IMR-90 (cell line): ENCODE measurements around the gene ZMIZ1. TPM values are rescaled to one million over a fixed set of nuclear protein-coding genes. Genes with fewer than 3 reads are reported as not detected.

ENCODE experiments used
- ATAC-seq: fragments of 200-7000 bp; cut with Tn5 transposase; 2 replicates; pipeline ENCODE4 v1.9.1; 2020; ENCODE audit warnings: low read depth, mild to moderate bottlenecking, moderate library complexity
- BruUV-seq: library from RNA; stranded (reverse); fragments of 400-500 nt; replicated peaks from 2 replicates; lab custom pipeline; 2021; lab: Mats Ljungman, UMichigan
- CTCF ChIA-PET: fragments of 300-600 bp; formaldehyde crosslinking; extraction: SDS; loops from one replicate; lab custom pipeline; 2021; ENCODE audit warnings: antibody characterized with exemption; lab: Yijun Ruan, JAX
- POLR2A ChIA-PET: fragments of 300-600 bp; sonication (Branson Sonifier 250); formaldehyde crosslinking; loops from one replicate; lab custom pipeline; 2022; ENCODE audit warnings: antibody characterized with exemption; ENCODE audit not compliant: unreplicated experiment; lab: Charles Lee
- DNase-seq: peaks from one replicate; pipeline ENCODE4 v3.0.0; 2013
- H2AFZ ChIP-seq: replicated peaks from 2 replicates; pipeline ENCODE3; 2013; ENCODE audit warnings: low read length, mild to moderate bottlenecking; ENCODE audit not compliant: poor library complexity
- H2AK5ac ChIP-seq: 2 replicates; pipeline ENCODE4 v1.6.1; 2013; ENCODE audit warnings: low read depth, low read length, inconsistent platforms
- H2AK9ac ChIP-seq: replicated peaks from 2 replicates; pipeline ENCODE3; 2013; ENCODE audit warnings: mild to moderate bottlenecking, low read depth, low read length, moderate library complexity; ENCODE audit not compliant: poor library complexity
- H2BK120ac ChIP-seq: 2 replicates; pipeline ENCODE4 v1.6.1; 2013; ENCODE audit warnings: low read depth, low read length, inconsistent platforms
- H2BK15ac ChIP-seq: 3 replicates; pipeline ENCODE4 v1.6.1; 2013; ENCODE audit warnings: low read depth, low read length, inconsistent platforms
- H2BK20ac ChIP-seq: 2 replicates; pipeline ENCODE4 v1.6.1; 2013; ENCODE audit warnings: low read depth, mild to moderate bottlenecking, inconsistent platforms, low read length, moderate library complexity
- H2BK5ac ChIP-seq: 2 replicates; pipeline ENCODE4 v1.6.1; 2013; ENCODE audit warnings: mild to moderate bottlenecking, low read depth, low read length, inconsistent platforms; ENCODE audit not compliant: poor library complexity, severe bottlenecking
- H3K14ac ChIP-seq: replicated peaks from 2 replicates; pipeline ENCODE4 v1.6.1; 2013; ENCODE audit warnings: low read depth, low read length, inconsistent platforms
- H3K18ac ChIP-seq: 2 replicates; pipeline ENCODE4 v1.6.1; 2013; ENCODE audit warnings: low read depth, low read length, control low read depth
- H3K23ac ChIP-seq: 2 replicates; pipeline ENCODE4 v1.6.1; 2013; ENCODE audit warnings: low read depth, low read length, inconsistent platforms
- H3K27ac ChIP-seq: 2 replicates; pipeline ENCODE4 v1.5.1; 2013; ENCODE audit warnings: mild to moderate bottlenecking, control low read depth, low read length; ENCODE audit not compliant: insufficient read depth
- H3K27me3 ChIP-seq: 2 replicates; pipeline ENCODE4 v1.6.1; 2013; ENCODE audit warnings: low read length; ENCODE audit not compliant: control insufficient read depth, insufficient read depth
- H3K36me3 ChIP-seq: 2 replicates; pipeline ENCODE4 v1.6.1; 2013; ENCODE audit warnings: low read length, mixed read lengths; ENCODE audit not compliant: control insufficient read depth, insufficient read depth
- H3K4ac ChIP-seq: 2 replicates; pipeline ENCODE4 v1.6.1; 2013; ENCODE audit warnings: low read depth, low read length, inconsistent platforms
- H3K4me1 ChIP-seq: 2 replicates; pipeline ENCODE4 v1.6.1; 2013; ENCODE audit warnings: low read length, mixed read lengths; ENCODE audit not compliant: control insufficient read depth, insufficient read depth
- H3K4me2 ChIP-seq: 2 replicates; pipeline ENCODE4 v1.6.1; 2013; ENCODE audit warnings: low read depth, mild to moderate bottlenecking, control low read depth, low read length, moderate library complexity
- H3K4me3 ChIP-seq: 2 replicates; pipeline ENCODE4 v1.5.1; 2013; ENCODE audit warnings: low read depth, mild to moderate bottlenecking, control low read depth, low read length, moderate library complexity; ENCODE audit not compliant: insufficient read depth
- H3K56ac ChIP-seq: 2 replicates; pipeline ENCODE4 v1.6.1; 2013; ENCODE audit warnings: low read length, inconsistent platforms; ENCODE audit not compliant: insufficient read depth; ENCODE audit errors: extremely low read depth
- H3K79me1 ChIP-seq, 2 experiments: 2 replicates each; pipeline ENCODE4 v1.6.1; 2013; ENCODE audit warnings: low read length in 2 of 2, inconsistent platforms in 1 of 2, low read depth in 1 of 2
- H3K9ac ChIP-seq: 2 replicates; pipeline ENCODE4 v1.6.1; 2013; ENCODE audit warnings: low read depth, low read length, control low read depth
- H3K9me1 ChIP-seq: 2 replicates; pipeline ENCODE4 v1.6.1; 2013; ENCODE audit warnings: low read length, inconsistent platforms; ENCODE audit not compliant: insufficient read depth
- H3K9me3 ChIP-seq: 2 replicates; pipeline ENCODE4 v1.6.1; 2013; ENCODE audit warnings: low read length; ENCODE audit not compliant: control insufficient read depth, insufficient read depth
- H4K20me1 ChIP-seq: 2 replicates; pipeline ENCODE4 v1.6.1; 2013; ENCODE audit warnings: low read length, inconsistent platforms; ENCODE audit not compliant: insufficient read depth
- H4K5ac ChIP-seq: 2 replicates; pipeline ENCODE4 v1.6.1; 2013; ENCODE audit warnings: mild to moderate bottlenecking, low read depth, low read length, control low read depth
- H4K8ac ChIP-seq, 2 experiments: 2 replicates each; pipeline ENCODE4 v1.6.1; 2013; ENCODE audit warnings: low read depth in 2 of 2, low read length in 2 of 2, control low read depth in 1 of 2, inconsistent platforms in 1 of 2
- H4K91ac ChIP-seq: 2 replicates; pipeline ENCODE4 v1.6.1; 2013; ENCODE audit warnings: low read depth, low read length, inconsistent platforms; ENCODE audit not compliant: insufficient read depth
- CEBPB ChIP-seq: IDR thresholded peaks from 2 replicates; pipeline ENCODE4 v1.6.1; 2012; ENCODE audit warnings: low read depth, low read length, improper control_type of control experiment
- CHD1 ChIP-seq: IDR thresholded peaks from 2 replicates; pipeline ENCODE4 v1.6.1; 2012; ENCODE audit warnings: low read depth, low read length, improper control_type of control experiment
- CTCF ChIP-seq: conservative IDR thresholded peaks from 2 replicates; pipeline ENCODE4 v1.5.1; 2012; ENCODE audit warnings: mild to moderate bottlenecking, low read depth, low read length, improper control_type of control experiment
- ELK1 ChIP-seq: fragments of 150-350 bp; IDR thresholded peaks from 2 replicates; pipeline ENCODE4 v1.6.1; 2016; ENCODE audit warnings: low read depth, mild to moderate bottlenecking, low read length, moderate library complexity, borderline replicate concordance
- FOS ChIP-seq: fragments of 150-350 bp; IDR thresholded peaks from 2 replicates; pipeline ENCODE4 v1.6.1; 2016; ENCODE audit warnings: low read depth, low read length
- MXI1 ChIP-seq: IDR thresholded peaks from 2 replicates; pipeline ENCODE4 v1.6.1; 2012; ENCODE audit warnings: low read depth, mild to moderate bottlenecking, low read length, moderate library complexity, borderline replicate concordance
- NFE2L2 ChIP-seq: fragments of 150-350 bp; IDR thresholded peaks from 2 replicates; pipeline ENCODE4 v1.6.1; 2016; ENCODE audit warnings: low read depth, mild to moderate bottlenecking, low read length
- POLR2A ChIP-seq: IDR thresholded peaks from 2 replicates; pipeline ENCODE4 v1.6.1; 2012; ENCODE audit warnings: mild to moderate bottlenecking, low read depth, low read length
- RCOR1 ChIP-seq: IDR thresholded peaks from 2 replicates; pipeline ENCODE4 v1.6.1; 2012; ENCODE audit warnings: mild to moderate bottlenecking, low read length, improper control_type of control experiment; ENCODE audit not compliant: insufficient replicate concordance
- RFX5 ChIP-seq: IDR thresholded peaks from 2 replicates; pipeline ENCODE4 v1.8.0; 2012; ENCODE audit warnings: low read depth, mild to moderate bottlenecking, low read length, moderate library complexity
- SMC3 ChIP-seq: fragments of 150-350 bp; IDR thresholded peaks from 2 replicates; pipeline ENCODE4 v1.6.1; 2016; ENCODE audit warnings: low read depth, mild to moderate bottlenecking, antibody characterized with exemption, low read length, moderate library complexity
- USF2 ChIP-seq: fragments of 150-350 bp; IDR thresholded peaks from 2 replicates; pipeline ENCODE4 v1.6.1; 2017; ENCODE audit warnings: mild to moderate bottlenecking, antibody characterized with exemption, low read length, low read depth
- WGBS, 2 experiments: methylation state at CpG; one replicate each; pipeline versions ENCODE4 v1.1.5 to v1.1.7; 2013; ENCODE audit warnings: missing lambda C conversion rate in 2 of 2; ENCODE audit not compliant: insufficient read length in 1 of 2; ENCODE audit errors: extremely low coverage in 2 of 2; 5-methylcytosine and 5-hydroxymethylcytosine counted together
- dilution Hi-C: fragments of 300-500 bp; cut with HindIII; formaldehyde crosslinking; loops from one replicate; pipeline ENCODE4 v1.14.3; 2018; ENCODE audit warnings: low sequenced_read_pairs; ENCODE audit not compliant: unreplicated experiment
- in situ Hi-C: fragments of 300-500 bp; cut with MboI; formaldehyde crosslinking; loops from 3 replicates; pipeline ENCODE4 v1.14.3; 2019; ENCODE audit warnings: low sequenced_read_pairs, inconsistent platforms, mixed read lengths
- intact Hi-C: fragments of 100-400 bp; cut with micrococcal nuclease; formaldehyde crosslinking; loops from 2 replicates; pipeline ENCODE4 v1.10.0; 2022
- polyA plus RNA-seq, 3 experiments: library from polyadenylated mRNA; depleted of rRNA; stranded (reverse); fragments of >200 nt; gene quantifications; 2 replicates each; pipeline ENCODE4 v1.2.3, GENCODE V29; 2012; ENCODE audit warnings: low replicate concordance in 1 of 3
- total RNA-seq: library from RNA; depleted of rRNA; stranded (reverse); fragments of >200 nt; gene quantifications from 2 replicates; pipeline ENCODE4 v1.2.3, GENCODE V29; 2012

Gene ZMIZ1
- total and polyA plus RNA-seq, 2 of the 4 experiments (the other 2 are of a cell fraction) = 6.6 to 48.7 TPM

- TF ChIP-seq RCOR1 = no peak
Observed at GRCh38 chr10:79319115-79319771, 250.5 kb downstream of the ZMIZ1 start (continued).

- Histone ChIP-seq H4K5ac (no peak overlapping the region; the same call in 1 of the 2 replicates), H3K27ac (no peak overlapping the region), H2AK5ac (peak overlapping the region; percentile 85), H2BK15ac (peak overlapping the region; percentile 77; the same call in 2 of the 3 replicates), H2AFZ (no peak overlapping the region), H3K14ac (peak overlapping the region; percentile 47; the same call in 1 of the 2 replicates), H3K23ac (no peak overlapping the region), H2BK20ac (peak overlapping the region; percentile 47; the same call in 1 of the 2 replicates), H4K91ac (peak overlapping the region; percentile 85), H3K4me3 (no peak overlapping the region), H3K18ac (peak overlapping the region; percentile 84; the same call in 1 of the 2 replicates), H2BK120ac (peak overlapping the region; percentile 95; the same call in 1 of the 2 replicates), H2BK5ac (peak overlapping the region; percentile 92), H3K9me1 (peaks cover 42% of the 10 kb centered on the region), H3K9ac (no peak overlapping the region), H3K36me3 (peaks cover 2% of the 10 kb centered on the region), H3K56ac (no peak overlapping the region), H3K4ac (peak overlapping the region; percentile 43), H3K27me3 (no peaks in the 10 kb centered on the region), H3K79me1 (peaks cover 0 to 14% of the 10 kb centered on the region in 2 experiments; a peak in 1 of 4 replicates), H3K9me3 (no peaks in the 10 kb centered on the region), H3K4me2 (no peak overlapping the region), H4K8ac (0 out of 4 replicates have a peak overlapping the region, but pooled peaks of 1 of the 2 experiments have one; percentile 1), H3K4me1 (peaks cover 37% of the 10 kb centered on the region), H4K20me1 (no peaks in the 10 kb centered on the region), H2AK9ac (peak overlapping the region; percentile 22)
- dilution Hi-C loops (no loop called here), in situ Hi-C loops (no loop called here), intact Hi-C loops (no loop called here)
- DNase-seq = no peak
- no TSS peak for BruUV-seq
- POLR2A ChIA-PET = no interaction called here
- CTCF ChIA-PET = no interaction called here
- no peak for ATAC-seq
- WGBS, 2 experiments = 100% methylated on average over 2 of the region's 2 CpGs; no CpG with 5 or more reads in 1 of the 2 experiments
- TF ChIP-seq RCOR1 (no peak), POLR2A (no peak), SMC3 (no peak), RFX5 (no peak), MXI1 (no peak), ELK1 (no peak), CTCF (no peak), CHD1 (no peak), FOS (no peak), CEBPB (no peak), USF2 (no peak), NFE2L2 (no peak)
Observed at GRCh38 chr10:79320316-79320715, 251.6 kb downstream of the ZMIZ1 start.
